CD4-positive, alpha-beta T cell treated with Interleukin-21 for 1 hour (primary cell): Measurements from ENCODE around the gene ABHD2.
"Not testable (repeated sequence)": the region's sequence is repeated elsewhere in the genome, so short reads cannot be mapped to it uniquely, and the experiment has no call there.

Source experiments
- DNase-seq: peaks from one replicate; pipeline ENCODE4 v3.0.0-alpha.2; 2020

ABHD2 gene

GRCh38 chr15:89198934-89199333, 110.7 kb downstream of the ABHD2 start:
- DNase-seq, result no peak

DNA sequence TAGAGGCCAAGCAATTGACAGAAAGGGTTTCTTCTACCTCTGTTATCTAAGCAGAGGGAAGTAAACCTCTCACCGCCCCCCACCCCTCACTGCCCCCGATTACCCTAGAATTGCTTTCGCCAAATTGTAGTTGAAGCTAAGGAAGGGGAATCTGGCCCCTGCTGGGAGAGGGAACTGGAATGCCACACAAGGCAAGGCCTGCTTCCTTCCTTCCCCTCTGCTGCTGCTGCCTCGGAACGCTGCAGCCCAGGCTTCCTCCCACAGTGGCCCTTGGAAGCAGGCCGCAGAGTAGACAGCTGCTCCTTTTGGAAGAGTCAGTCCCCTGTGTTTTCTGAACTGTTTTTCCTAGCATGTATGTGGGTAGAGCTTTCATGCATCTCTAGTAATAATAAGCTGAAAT, 111.5 kb downstream of the ABHD2 start:
- DNase-seq, result no peak

DNA sequence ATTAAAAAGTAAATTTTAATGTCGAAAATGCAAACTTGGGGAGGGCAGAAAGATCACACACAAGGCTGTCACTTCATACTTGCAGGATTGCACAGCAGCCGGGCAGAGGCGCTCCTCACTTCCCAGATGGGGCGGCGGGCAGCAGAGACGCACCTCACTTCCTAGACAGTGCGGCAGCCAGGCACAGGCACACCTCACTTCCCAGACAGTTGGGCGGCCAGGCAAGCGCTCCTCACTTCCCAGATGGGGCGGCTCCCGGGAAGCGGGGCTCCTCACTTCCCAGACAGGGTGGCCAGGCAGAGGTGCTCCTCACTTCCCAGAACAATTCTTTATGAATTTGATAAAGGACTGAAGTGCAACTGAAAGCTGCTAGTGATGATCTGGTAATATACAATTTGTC, 111.9 kb downstream of the ABHD2 start:
- DNase-seq, result no peak

- no peak for DNase-seq
Measured at GRCh38 chr15:89201465-89202005, 113.3 kb downstream of the ABHD2 start.

DNA sequence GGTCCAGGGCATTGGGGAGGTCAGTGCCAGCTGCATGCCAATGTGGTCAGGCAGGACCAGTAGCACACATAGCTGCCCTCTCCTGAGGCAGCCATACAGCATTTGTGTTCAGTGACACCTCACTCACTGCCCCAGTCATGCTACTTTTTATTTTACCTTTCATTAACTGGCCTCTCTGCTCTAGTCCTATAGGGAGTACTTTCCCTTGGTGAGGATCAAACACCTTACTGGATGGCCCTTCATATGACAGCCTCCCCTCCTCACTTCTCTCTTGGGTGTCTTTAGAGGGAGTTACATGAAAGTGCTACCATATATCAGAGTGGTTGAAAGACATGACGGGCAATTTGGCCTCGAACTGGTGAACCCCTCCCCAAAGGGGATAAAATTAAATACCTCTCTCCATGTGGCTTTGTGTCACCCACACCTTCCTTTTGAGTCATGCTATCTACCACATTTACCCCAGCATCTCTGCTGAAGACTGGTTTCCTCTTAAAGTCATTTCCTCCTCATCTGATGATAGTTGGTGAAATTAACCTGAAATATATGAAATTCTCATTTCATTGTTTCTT, 115.5 kb downstream of the ABHD2 start:
- DNase-seq, result peak; percentile 4

- DNase-seq, result no peak
Measured at GRCh38 chr15:89205991-89206585, 117.8 kb downstream of the ABHD2 start.

GRCh38 chr15:89206908-89207331, 118.7 kb downstream of the ABHD2 start:
- DNase-seq, result peak; percentile 71

DNA sequence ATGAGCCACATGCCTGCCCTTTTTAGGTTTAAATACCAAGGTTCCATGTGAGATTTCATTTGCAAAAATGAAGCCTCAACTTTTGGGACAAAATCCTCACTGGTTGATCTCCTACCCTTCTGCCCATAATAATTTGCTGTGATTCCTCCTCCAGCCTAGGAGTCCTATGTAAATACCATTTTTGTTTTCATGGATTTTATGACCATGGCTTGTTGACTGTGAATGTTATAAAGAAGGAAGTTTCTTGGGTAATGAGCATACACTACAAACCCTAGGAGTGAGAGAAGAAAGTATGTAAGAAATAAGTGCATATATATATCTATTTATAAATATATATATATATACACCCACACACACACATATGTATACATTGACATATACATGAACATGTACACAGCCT, 120.0 kb downstream of the ABHD2 start:
- DNase-seq, result no peak

DNA sequence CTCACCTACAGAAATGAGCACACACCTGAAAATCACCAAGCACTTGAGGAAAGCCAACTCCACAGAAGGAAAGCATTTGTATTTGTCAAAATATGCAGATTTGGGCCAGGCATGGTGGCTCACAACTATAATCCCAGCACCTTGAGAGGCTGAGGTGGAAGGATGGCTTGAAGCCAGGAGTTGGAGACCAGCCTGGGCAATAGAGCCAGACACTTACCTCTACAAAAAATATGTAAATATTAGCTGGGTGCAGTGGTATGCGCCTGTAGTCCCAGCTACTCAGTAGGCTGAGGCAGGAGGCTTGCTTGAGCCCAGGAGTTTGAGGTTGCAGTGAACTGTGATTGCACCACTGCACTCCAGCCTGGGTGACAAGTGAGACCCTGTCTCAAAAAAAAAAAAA, 120.8 kb downstream of the ABHD2 start:
- no peak for DNase-seq

GRCh38 chr15:89211678-89212170, 123.5 kb downstream of the ABHD2 start:
- no peak for DNase-seq

GRCh38 chr15:89215627-89216026, 127.4 kb downstream of the ABHD2 start:
- DNase-seq, result no peak

GRCh38 chr15:89217031-89217430, 128.8 kb downstream of the ABHD2 start:
- DNase-seq, result no peak

GRCh38 chr15:89217686-89218376, 129.6 kb downstream of the ABHD2 start:
- no peak for DNase-seq

- DNase-seq, result no peak
Measured at GRCh38 chr15:89218531-89218930, 130.3 kb downstream of the ABHD2 start.

- DNase-seq, result no peak
Measured at GRCh38 chr15:89221543-89221942, 133.3 kb downstream of the ABHD2 start, which contains the start of gene RLBP1. Gene RLBP1, minus strand, starts transcription at chr15:89221579. Its CDS starts 2,604 bp downstream, at chr15:89218975.

GRCh38 chr15:89225588-89225987, 137.3 kb downstream of the ABHD2 start:
- no peak for DNase-seq

- no peak for DNase-seq
Measured at GRCh38 chr15:89226359-89227221, 138.3 kb downstream of the ABHD2 start.

DNA sequence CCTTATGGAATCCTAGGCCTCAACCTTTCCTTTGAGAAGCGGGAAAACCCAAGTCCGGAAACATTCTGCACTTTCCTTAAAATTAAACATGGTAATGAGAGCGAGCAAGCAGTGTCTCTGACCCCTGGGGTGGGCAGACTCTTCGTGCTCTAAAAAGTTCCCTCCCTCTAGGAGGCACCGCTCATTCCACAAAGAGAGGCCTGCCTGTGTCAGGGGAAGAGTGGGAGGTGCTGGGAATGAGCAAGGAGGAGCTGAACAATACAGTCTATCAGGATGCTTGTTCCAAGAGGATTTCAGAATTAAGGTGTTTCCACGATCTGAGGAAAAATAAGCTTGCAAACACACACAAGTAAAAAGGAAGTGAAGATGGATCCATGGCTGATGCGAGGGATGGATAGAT, 139.2 kb downstream of the ABHD2 start:
- DNase-seq, result no peak

GRCh38 chr15:89230277-89230676, 142.0 kb downstream of the ABHD2 start:
- no peak for DNase-seq

DNA sequence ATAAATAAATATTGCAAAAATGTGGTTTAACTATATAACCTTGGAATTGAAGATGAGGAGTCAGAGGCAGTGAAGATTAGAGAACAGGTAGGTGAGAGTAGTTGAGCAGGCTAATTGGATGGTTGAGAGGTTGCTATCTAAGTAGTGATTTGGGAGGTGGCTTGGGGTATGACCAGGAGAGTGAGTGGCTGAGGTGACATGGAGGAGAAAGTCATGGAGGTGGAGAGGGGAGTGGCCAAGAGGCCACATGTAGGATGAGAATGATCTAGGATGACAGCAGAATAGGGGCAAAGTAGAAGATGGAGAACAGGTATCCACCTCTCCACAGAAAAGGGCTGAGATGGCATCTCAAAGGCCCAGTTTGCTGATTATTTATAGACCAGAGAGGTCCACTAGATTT, 143.6 kb downstream of the ABHD2 start:
- DNase-seq, result no peak

GRCh38 chr15:89239883-89240810, 151.9 kb downstream of the ABHD2 start:
- not testable (repeated sequence) for DNase-seq
